Stimulated activated CD4-positive, alpha-beta T cell treated with anti-CD3 and anti-CD28 coated beads, Interleukin-12 subunit alpha, Interleukin-12 subunit beta, amount 100 ng/mL, for 48 hours (primary cell): ENCODE results near the gene CD34.

Experiments
- DNase-seq, 3 donors: peaks; one replicate each; pipeline ENCODE4 v3.0.0-alpha.2; 2020; ENCODE audit warnings: low read depth in 2 of 3, low spot score in 1 of 3

Gene CD34

DNA sequence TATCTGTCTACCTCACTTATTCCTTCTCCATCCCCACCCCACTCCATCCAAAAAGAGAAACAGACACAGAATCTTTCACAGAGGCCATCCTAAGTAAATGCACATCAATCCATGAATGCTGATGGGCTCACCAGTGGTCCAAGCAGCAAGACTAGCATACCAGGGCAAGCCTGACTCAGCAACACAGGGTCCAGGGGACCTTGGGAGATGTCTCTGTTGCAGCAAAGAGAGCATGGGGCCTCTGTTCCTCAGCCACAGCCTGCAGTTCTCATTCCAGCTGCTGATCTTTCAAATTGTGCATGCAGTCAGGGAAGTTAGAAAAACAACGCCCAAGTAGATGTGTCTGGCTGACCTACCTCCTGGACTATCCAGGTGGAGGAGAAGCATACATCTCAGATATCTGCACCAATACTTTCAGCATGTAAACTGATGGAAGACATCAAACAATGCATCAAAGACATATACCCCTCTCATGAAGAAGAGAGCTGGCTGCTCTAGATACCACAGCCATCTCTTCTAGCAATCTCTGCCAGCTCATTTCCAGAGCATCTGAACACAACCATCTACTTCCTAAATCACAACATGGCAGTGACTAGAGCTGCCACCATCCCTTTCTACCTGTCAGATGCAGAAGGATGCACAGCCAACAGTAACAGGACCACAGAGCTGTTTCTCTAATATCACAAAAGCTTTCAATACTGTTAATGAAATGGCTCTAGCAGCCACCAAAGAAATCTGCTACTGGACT lies 54.5 kb downstream of the CD34 start:
- no peak for DNase-seq

DNA sequence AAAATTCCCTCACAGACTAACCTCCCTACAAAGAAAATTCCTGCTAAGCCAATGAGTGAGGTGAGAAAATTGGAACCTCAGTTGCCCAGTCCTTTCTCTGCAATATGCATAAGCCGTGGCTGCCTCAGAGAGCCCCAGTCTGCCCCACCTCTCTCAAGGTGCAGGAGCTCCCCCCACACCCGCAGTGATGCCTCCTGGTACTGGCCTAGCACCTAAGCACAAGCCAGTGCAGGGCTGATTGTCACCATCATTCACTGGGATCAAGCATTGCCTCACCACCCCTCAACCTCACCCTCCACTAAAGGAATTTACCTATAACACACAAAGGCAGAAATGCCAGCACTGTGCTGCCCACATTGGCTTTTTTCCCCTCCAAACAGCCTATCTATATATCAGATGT lies 56.9 kb downstream of the CD34 start:
- no peak for DNase-seq

DNA sequence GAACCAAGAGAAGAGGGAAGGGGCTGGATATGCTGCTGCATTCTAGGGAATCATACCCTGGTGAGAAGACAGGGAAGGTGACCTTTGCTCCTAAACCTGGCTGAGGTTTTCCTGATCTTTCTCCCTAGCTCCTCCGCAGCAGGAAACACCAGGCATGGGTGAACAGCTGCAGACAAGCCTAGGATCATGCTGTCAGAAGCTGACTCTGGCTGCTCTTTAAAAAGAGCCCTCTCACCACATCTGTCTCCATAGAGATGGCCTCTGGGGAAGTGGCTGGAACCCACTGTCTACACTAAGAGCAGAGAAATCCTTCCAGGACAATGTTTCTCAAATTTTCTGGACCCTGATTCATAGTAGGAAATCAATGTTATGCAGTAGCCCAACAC lies 57.6 kb downstream of the CD34 start:
- no peak for DNase-seq

DNA sequence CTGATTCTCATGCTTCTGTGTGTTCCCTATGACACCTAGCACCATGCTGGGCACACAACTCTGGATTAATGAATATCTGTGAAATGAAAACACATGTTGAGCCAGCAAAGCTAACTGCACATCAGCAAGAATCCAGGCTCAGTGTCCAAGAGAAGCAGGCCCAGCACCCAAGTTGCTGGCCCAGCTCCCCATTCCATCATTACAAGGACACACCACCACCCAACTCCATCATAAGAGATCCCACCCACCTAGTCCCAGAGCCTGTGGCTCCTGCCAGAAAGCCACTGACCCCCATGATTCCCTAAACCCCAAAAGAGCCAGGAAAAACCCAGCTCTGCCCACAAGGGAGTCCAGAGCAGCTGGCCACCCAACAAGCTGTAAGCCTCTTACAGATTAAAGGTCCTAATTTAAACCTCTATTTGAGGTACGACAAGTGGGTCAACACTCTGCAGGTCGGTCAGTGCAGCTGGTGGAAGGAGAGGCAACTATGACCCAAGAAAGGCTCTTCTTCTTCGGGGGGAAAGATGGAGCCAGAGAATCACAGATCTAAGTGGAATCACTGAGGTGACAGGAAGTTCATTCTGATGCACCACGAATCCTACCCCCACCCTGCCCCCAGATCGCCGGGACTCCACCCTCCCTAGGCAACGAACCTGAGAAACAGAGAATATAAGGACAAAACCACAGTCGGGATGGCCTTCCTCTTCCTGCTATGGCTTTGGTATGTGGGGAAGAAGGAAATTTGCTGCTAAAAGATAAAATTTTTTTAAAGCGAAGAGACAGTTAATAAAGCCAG lies 58.2 kb downstream of the CD34 start:
- DNase-seq: no peak

DNA sequence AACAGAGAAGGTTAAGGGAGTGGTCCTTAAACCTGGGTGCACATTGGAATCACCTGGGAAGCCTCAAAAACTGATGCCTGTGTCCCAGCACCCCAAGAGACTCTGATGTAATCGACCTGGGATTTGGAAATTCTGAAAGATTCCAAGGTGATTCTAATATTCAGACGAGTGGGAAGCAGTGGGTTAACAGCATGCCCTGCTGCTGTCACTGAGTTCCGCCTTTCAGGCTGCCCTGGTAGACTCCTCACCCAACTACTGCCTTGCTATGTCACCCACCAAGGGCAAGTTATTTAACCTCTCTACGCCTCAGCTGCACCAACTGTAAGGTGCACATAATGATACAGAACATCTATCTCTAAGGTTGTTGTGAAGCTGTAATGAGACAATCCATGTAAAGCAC lies 59.2 kb downstream of the CD34 start:
- no peak for DNase-seq

DNA sequence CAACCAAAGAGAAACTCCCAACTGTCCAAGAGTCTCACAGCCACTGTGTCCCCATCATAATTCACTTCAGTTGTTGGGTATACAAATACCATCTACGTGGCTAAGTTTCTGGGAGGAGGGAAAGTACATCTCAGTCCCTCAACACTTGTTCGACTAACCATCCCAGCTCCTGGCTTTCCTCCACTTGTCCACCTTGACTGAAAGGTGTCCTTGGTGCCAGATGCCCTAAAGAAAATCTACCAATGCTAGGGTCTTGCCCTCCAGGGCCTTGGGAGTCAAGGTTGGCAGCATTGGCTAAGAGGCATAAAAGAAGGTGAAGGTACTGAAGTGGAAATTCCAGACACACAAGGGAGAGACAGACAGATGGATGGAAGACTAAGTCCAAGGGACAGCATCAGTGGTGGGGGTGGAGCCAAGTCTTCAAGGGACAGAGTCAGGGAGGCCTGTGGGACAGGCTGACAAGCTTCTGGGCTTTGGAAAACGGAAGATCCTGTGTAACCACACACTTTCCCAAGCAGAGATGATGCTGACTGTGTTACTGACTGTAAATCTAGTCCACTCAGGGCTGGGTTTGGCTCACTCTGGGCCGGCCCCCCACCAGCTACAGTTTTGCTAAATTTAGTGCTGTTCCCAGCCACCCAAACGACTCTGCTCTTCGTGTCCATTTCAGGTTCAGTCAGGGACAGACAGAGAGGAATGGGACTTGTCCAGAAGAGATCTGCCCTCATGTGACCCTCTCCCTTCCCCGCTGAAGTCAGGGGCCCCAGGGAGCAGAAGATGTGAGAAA lies 60.1 kb downstream of the CD34 start:
- DNase-seq: no peak

DNA sequence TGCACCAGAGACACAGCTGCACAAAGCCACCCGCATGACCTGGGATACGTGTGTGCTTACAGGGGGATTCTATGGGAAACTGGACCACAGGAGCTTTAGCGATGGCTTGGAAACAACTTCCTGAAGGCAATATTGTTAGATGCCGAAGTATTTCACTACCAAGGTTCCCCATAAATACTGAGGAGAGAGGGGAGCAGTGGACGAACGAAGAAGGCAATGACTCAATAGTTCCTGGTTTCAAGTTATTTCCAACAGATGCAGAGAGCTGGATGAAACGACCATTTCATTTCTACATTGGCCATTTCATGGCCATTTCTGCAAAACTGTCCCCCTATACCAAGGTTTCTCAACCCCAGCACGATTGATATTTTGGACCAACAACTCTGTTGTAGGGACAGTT lies 61.3 kb downstream of the CD34 start:
- no peak for DNase-seq

DNA sequence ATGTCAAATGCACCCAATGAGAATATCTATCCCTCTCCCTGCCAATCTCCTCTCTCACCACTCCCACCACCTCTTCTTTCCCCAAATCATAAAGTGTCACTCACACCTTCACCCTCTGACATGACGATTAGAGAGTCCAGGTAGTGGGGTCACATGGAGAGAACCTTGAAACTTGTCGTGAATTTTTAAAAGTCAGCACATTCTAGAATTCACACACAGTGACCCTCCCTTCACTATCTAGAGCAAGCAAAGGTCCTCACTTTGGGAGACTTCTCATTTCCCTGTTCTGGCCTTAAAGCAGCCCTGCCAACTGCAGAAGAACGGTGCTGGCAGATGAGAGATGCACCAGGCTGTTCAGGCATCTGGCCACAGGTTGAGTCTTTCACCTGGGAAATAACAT lies 61.9 kb downstream of the CD34 start:
- no peak for DNase-seq

DNA sequence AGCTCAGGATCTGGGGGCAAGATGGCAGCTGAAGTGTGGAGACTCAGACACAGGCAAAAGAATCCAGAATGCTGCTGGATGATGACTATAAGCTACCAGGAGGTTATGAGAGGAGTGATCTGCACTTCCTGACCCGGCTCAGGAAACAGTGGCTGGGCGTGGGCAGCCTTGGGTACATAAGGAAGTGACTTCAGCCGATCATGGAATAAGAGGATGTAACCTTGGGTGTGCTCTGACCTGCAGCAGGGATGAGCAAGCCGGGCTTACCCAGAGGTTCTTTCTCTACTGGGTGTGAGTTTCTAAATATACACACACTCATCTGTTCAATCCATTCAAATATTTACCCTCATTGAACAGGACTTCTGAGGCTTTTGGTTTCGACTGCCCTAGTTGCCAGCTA lies 62.7 kb downstream of the CD34 start:
- peak in 2 of 3 donors; percentile 55 to 56 for DNase-seq

DNA sequence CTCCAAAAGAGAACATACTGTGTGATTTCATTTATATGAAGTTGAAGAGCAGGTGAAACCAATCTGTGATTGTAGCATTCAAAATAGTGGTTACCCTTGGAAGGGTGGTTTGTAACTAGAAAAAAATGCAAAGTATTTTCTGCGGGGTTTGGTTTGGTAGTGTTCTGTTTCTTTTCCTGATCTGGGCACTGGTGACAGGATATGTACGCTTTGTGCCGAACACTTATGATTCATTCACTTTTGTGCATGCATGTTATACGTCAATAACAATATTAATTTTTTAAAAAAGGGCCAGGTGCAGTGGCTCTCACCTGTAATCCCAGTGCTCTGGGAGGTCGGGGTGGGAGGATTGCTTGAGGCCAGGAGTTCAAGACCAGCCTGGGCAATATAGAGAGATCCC lies 63.8 kb downstream of the CD34 start:
- no peak for DNase-seq

DNA sequence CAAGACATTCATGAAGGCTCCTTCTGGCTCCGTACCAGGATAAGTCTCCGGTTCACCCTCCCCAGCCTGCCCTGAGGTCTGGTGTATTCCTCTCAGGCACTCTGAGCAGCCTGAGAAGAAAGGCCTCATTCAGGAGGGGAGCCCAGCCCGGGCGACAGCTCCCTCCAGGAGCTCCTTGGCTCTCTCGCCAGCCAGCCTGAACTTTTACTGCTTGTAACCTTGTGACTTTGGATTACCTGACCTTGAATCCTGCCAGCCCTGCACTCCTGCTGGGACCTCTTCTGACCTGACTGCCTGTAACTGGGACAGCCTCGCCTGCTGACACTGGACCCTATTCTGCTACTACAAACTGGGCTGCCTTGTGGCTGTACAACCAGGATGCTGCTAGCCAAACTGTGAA lies 65.8 kb downstream of the CD34 start:
- no peak for DNase-seq

DNA sequence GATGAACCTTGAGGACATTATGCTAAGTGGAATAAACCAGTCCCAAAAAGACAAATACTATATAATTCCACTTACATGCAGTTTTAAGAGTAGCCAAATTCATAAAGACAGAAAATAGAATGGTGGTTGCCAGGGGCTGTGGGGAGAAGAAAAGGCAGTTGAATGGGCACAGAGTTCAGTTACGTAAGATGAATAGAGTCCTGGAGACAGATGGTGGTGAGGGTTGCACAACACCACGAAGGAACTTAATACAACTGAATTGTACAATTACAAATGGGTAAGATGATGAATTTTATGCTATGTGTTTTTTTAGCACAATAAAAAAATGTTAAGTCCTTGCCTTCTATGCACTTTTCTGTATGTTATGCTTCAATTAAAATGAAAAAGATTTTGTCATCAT lies 66.6 kb downstream of the CD34 start:
- no peak for DNase-seq

DNA sequence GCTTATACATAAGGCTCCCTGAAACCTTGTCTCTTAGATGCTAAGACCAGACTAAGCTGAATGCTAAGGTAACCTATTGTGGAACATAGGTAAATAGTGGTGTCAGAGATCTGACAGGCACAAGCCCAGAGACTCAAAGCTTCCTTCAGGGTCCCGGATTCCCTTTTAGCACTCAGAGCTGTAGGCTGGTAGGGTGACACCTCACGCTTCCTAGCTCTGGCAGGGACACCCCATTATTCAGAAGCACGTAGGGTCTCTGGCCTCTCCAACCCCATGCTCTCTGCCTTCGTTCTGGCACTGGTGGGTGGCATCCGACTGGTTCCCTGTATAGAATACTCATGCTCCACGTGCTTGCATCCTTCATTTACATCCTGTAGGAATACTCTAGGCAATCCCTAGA lies 68.4 kb downstream of the CD34 start:
- DNase-seq: no peak

DNA sequence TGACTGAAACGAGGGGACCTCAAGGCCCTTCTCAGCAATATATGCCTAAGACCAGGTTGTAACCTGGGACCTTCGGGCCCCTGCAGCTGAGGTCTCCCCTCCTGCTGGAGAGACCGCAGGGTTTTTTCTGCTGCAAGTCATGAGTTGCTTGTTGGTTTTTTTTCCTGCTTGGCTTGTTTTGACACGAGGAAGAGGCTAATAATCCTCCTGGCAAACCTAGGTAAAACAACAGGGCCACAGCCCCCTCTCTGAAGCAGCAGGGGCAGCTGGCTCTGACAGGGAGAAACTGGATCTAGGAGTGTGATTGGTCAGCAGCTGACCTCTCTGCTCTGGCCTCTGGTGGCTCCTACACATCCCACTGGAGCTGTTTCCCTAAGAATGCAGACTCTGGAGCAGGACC lies 69.0 kb downstream of the CD34 start:
- no peak for DNase-seq

DNA sequence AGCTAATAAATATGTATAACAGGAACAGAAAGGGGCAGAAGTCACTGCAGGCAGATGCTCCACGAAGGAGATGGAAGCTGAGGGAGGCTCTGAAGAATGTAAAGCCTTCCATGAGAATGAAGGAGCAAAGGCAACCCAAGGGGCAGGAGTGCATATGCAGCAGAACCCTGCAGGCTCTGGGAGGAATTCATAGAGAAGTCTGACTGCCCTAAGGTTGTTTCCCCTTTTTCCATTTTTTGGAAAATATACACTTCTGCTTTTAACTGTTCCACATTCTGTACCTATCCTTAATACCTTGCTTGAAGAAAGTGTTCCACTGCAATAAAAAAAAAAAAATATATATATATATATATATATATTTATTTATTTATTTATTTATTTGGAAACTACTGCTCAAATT lies 69.6 kb downstream of the CD34 start:
- DNase-seq: no peak

DNA sequence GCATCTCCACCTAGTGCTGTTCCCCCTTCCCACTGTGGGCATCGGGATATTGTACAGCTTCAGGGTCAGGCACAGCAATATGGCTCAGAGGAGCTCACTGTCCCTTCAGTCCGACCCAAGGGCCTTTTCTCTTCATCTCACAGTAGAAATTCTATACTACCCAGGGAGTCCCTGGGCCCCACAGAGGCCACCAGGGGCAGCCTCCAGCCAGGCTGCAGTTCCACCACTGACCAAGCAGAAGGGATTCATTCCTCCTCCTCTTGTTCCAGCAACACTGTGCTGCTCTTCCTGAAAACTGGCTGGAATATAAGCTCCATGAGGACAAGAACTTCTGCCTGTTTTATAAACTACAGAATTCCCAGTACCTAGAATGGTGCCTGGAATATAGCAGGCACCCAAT lies 70.5 kb downstream of the CD34 start:
- no peak for DNase-seq

DNA sequence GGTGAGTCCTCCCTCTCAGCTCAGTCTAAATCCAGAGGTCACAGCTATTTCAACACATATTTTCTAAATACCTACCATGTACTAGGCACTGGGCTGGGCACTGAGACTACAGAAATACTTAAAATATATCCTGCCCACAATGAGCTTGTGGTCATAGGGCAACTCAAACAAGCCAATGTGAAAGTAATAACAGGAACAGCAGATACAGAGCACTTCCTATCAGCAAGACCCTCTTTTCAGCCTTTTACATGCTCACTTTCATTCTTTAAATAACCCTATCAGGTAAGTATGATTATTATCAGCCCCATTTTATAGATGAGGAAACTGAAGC lies 71.9 kb downstream of the CD34 start:
- no peak for DNase-seq

DNA sequence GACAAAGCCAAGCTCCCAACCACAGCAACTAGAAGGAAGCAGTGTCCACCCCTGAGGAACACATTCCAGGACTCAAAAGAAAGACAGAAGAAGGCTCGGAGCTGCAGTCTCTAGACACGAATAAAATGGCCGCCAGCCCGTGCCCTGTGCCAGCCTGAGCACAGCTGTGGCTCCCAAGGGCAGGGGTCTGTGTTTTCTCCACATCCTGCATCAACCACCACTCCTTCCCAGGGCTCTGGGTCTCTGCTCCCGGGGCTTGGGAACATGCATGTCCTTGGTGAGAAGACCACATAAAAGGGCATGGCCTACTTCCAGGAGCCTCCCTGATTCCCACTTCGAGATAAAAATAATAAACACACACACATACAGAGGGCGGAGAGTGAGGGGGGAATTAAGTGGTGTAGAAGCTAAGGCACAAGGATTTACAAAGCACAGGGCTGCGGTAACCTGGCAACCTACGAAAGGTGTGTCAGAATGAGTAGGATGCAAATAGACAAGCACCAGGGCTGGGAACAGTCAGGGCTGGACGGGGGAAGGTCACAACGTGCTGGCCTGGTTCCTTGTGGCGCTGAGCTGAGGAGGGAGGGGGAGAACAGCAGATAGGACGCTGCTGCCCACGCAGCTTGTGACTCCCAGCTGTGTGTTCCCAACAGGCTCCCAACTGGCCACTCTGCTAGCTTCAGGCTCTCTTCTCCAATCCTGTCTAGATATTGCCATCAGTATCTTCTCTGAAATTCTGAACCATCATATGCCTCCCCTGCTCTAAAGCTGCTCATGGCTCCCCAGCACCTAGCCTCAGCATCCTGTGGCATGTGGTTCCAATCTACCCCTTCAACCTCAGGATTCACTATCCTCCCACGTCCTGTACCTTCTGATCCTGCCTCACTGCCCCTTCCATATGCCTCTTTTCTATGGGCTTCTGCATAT lies 72.5 kb downstream of the CD34 start:
- no peak for DNase-seq

DNA sequence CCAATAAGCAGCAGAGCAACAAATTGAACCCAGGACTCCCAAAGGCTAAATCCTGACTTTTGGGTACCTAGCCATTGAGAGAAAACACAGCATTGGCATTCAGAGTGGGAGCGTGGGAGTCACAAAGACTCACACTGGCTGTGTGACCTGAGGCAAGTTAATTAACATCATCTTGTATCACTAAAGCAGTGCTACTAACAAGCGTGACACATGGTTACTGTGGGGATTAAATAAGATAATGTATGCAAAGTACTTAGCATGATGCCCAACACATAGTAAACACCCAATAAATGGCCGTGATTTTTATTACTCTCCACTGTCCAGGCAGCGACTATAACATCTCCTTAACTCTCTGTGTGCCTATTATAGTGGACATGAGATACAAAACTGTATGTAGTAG lies 73.3 kb downstream of the CD34 start:
- DNase-seq: no peak

DNA sequence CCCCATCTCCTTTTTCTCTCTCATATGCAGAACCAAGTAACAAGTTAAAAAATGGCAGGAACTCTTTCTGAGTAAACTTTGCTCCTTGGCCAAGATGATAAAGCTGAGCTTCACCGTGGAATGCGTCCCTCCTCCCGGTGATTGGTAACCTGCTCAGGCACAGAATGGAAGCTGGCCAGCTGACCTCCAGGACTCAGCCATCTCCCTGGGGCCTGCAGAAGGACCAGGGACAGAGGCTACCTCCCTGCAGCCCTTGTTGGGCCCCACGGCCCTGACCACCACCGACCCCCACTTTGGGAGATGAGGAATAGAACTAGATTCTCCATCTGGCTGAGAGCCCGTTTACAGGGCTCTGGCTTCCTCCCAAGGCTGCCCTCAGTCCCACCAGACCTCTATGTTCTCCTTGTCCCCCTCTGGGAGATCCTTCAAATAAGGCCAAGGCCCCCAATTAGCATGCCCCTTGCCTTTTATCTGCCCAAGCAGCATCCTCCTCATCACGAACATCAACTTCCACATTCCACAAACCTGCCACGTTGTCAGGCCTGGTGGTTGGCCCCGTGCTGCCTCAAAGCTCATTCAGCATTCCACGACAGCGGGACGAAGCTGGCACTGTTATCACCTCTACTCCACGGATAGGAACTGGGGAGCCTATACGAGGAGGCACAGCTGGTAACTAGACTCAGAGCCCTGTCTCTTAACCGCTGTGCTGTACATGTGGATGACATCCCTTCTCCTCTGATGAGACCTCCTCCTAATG lies 74.2 kb downstream of the CD34 start:
- no peak for DNase-seq
